ENCODE measurements around the gene SLC4A5.

Gene SLC4A5

GRCh38 chr2:74297950-74298349 is 45.3 kb downstream of the SLC4A5 start:
- H3K4me3 Mint-ChIP-seq = no peak overlapping the region
- ATAC-seq (replicated peaks; ENCODE audit: extremely low read depth, poor library complexity, severe bottlenecking) (no peak), DNase-seq (ENCODE audit: low spot score in 2 of 2) (no peak)
- H3K4me1 Mint-ChIP-seq = no peaks in the 10 kb centered on the region
- H3K27me3 Mint-ChIP-seq = no peaks in the 10 kb centered on the region
- H3K9me3 Mint-ChIP-seq = no peaks in the 10 kb centered on the region
- no peak overlapping the region for H3K27ac Mint-ChIP-seq (ENCODE audit: low read depth)
- H3K36me3 Mint-ChIP-seq (ENCODE audit: insufficient read depth) = peaks cover 2% of the 10 kb centered on the region

- H3K36me3 Mint-ChIP-seq (ENCODE audit: insufficient read depth) = peaks cover 4% of the 10 kb centered on the region
- DNase-seq (ENCODE audit: low spot score in 2 of 2) = no peak
- H3K27me3 Mint-ChIP-seq = no peaks in the 10 kb centered on the region
- no peaks in the 10 kb centered on the region for H3K9me3 Mint-ChIP-seq
- H3K27ac Mint-ChIP-seq (ENCODE audit: low read depth) = no peak overlapping the region
- no peak overlapping the region for H3K4me3 Mint-ChIP-seq
- ATAC-seq (replicated peaks; ENCODE audit: extremely low read depth, poor library complexity, severe bottlenecking) = no peak
- peaks cover under 1% of the 10 kb centered on the region for H3K4me1 Mint-ChIP-seq
Measured at GRCh38 chr2:74297391-74297790, 45.8 kb downstream of the SLC4A5 start.

GRCh38 chr2:74293191-74293991 is 49.8 kb downstream of the SLC4A5 start:
- Mint-ChIP-seq H3K36me3 (ENCODE audit: insufficient read depth) (peaks cover 15% of the 10 kb centered on the region), H3K27ac (ENCODE audit: low read depth) (peak overlapping the region; percentile 5), H3K9me3 (no peaks in the 10 kb centered on the region), H3K4me1 (peaks cover 14% of the 10 kb centered on the region), H3K4me3 (no peak overlapping the region), H3K27me3 (no peaks in the 10 kb centered on the region)
- ATAC-seq (replicated peaks; ENCODE audit: extremely low read depth, poor library complexity, severe bottlenecking) (no peak), DNase-seq (ENCODE audit: low spot score in 2 of 2) (no peak)

DNA sequence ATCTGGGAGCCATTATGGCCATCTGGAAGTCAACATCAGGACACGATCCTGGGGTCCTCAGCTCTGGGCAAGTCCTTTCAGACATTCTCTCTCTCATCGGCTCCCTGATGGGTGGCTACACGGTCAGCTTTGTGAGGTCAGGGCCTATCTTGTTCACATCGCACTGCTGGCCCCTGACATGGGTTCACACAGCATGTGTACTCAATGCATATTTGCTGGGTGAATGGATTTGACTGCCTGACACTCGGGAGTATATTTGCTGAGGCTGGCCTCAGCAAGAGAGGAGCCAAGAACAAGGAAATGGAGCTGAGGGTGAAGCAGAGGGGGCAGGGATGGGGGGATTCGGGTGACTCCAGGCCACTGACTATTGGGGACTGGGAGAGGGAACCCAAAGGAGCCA is 50.5 kb downstream of the SLC4A5 start:
- ATAC-seq (replicated peaks; ENCODE audit: extremely low read depth, poor library complexity, severe bottlenecking) (no peak), DNase-seq (ENCODE audit: low spot score in 2 of 2) (no peak)
- no peaks in the 10 kb centered on the region for H3K9me3 Mint-ChIP-seq
- peaks cover 15% of the 10 kb centered on the region for H3K36me3 Mint-ChIP-seq (ENCODE audit: insufficient read depth)
- no peaks in the 10 kb centered on the region for H3K27me3 Mint-ChIP-seq
- no peak overlapping the region for H3K27ac Mint-ChIP-seq (ENCODE audit: low read depth)
- H3K4me1 Mint-ChIP-seq = peaks cover 14% of the 10 kb centered on the region
- H3K4me3 Mint-ChIP-seq = no peak overlapping the region

- no peak for ATAC-seq (replicated peaks; ENCODE audit: extremely low read depth, poor library complexity, severe bottlenecking)
- Mint-ChIP-seq H3K27ac (ENCODE audit: low read depth) (peak overlapping the region; percentile 61), H3K4me1 (peaks cover 14% of the 10 kb centered on the region), H3K9me3 (no peaks in the 10 kb centered on the region), H3K27me3 (no peaks in the 10 kb centered on the region), H3K36me3 (ENCODE audit: insufficient read depth) (peaks cover 15% of the 10 kb centered on the region), H3K4me3 (no peak overlapping the region)
- no peak for DNase-seq (ENCODE audit: low spot score in 2 of 2)
Measured at GRCh38 chr2:74291886-74292621, 51.2 kb downstream of the SLC4A5 start.

DNA sequence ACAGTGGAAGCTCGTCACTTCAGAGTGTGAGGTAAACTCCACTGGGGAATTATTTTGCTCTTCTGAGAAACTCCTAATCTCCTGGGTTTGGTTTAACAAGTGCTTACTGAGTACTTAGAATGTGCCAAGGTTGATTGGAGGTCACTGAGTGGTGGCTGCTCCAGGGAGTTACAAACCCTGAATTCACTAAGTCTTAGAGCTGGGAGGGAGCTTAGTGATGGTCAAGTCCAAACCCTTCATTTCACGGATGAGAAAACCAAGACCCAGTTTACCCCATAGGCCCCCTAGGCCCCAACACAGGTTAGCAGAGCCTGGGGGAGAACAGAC is 52.0 kb downstream of the SLC4A5 start:
- H3K27ac Mint-ChIP-seq (ENCODE audit: low read depth) = peak overlapping the region; percentile 96
- DNase-seq (ENCODE audit: low spot score in 2 of 2) (no peak), ATAC-seq (replicated peaks; ENCODE audit: extremely low read depth, poor library complexity, severe bottlenecking) (no peak)
- peaks cover 15% of the 10 kb centered on the region for H3K36me3 Mint-ChIP-seq (ENCODE audit: insufficient read depth)
- H3K27me3 Mint-ChIP-seq = no peaks in the 10 kb centered on the region
- H3K4me1 Mint-ChIP-seq = peaks cover 14% of the 10 kb centered on the region
- H3K4me3 Mint-ChIP-seq = peak overlapping the region; percentile 67
- no peaks in the 10 kb centered on the region for H3K9me3 Mint-ChIP-seq

DNA sequence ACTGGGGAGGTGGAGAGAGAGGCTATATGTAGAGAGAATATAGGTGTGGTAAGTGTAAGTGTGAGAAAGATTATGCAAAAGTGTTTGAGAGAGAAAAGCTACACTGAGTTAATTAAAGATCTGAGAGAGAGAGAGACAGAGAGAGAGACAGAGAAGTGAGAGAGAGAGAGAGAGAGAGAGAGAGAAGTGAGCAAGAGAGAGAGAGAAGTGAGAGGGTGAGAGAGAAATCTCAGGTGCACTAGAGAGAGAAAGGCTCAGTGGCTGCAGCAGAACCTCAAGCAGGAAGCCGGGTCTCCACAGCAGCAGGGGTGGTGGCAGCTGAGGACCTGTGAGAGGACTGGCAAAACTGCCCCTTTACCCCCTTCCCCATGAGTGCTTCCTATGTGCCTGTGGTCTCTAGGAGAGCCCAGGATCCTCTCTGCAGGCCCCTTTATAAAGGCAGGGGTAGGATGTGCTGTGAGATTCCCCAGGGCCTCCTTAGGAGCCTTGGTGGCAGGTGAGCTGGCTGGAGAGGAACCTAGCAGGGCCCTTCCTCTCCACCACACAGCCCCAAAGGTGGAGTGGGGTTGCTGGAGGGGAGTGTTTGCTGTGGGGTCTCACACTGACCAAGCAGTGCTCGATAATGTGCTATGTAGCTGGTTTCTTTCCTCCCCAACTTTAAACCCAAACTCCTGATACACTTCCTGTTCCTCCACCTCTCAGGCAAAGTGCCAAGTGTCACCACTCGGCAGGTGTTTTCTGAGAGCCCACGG is 52.6 kb downstream of the SLC4A5 start:
- Mint-ChIP-seq H3K36me3 (ENCODE audit: insufficient read depth) (peaks cover 15% of the 10 kb centered on the region), H3K4me1 (peaks cover 14% of the 10 kb centered on the region), H3K4me3 (peak overlapping the region; percentile 67), H3K9me3 (no peaks in the 10 kb centered on the region), H3K27ac (ENCODE audit: low read depth) (peak overlapping the region; percentile 96), H3K27me3 (no peaks in the 10 kb centered on the region)
- DNase-seq (ENCODE audit: low spot score in 2 of 2) (peak in 1 of 2 donors; percentile 41), ATAC-seq (replicated peaks; ENCODE audit: extremely low read depth, poor library complexity, severe bottlenecking) (peak; percentile 88)

DNA sequence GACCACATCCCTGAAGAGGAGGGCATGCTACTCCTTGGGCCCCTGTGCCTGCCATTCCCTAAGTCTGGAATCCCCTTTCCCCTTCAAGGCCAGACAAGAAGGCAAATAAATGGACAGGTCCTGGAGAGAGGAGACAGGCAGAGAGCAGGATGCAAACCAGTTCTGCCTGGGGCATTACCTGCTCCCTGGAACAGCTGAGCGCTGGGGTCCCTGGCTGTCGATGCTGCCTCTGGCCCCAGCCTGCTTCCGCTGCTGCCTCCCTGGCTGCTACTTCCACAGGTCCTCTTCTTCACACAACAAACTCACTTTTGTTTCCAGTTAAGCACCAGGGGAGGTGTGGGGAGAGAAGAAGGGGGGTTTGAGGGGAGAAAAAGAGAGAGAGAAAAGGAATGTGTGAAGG is 53.1 kb downstream of the SLC4A5 start:
- Mint-ChIP-seq H3K36me3 (ENCODE audit: insufficient read depth) (peaks cover 15% of the 10 kb centered on the region), H3K4me1 (peaks cover 14% of the 10 kb centered on the region), H3K27ac (ENCODE audit: low read depth) (peak overlapping the region; percentile 96), H3K4me3 (peak overlapping the region; percentile 67), H3K9me3 (no peaks in the 10 kb centered on the region), H3K27me3 (no peaks in the 10 kb centered on the region)
- no peak for ATAC-seq (replicated peaks; ENCODE audit: extremely low read depth, poor library complexity, severe bottlenecking)
- peak in 1 of 2 donors; percentile 12 for DNase-seq (ENCODE audit: low spot score in 2 of 2)

DNA sequence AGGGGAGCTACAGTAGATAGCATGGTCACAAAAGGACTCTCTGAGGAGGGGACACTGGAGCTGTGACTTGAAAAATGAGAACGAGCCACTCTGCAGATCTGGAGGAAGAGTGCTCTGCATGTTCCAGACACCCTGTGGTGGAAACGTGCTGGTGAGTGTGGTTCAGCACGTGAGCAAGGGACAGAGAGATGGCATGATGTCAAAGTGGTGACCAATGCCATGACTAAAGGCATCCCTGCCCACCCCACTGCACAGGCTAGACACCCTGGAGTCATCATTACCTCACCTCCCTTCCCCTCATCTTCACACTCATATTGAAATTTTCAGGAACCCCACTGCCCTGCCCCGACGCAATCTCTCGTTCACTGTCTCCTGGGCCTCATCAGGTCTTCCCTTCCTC is 56.5 kb downstream of the SLC4A5 start:
- Mint-ChIP-seq H3K36me3 (ENCODE audit: insufficient read depth) (peaks cover 13% of the 10 kb centered on the region), H3K9me3 (no peaks in the 10 kb centered on the region), H3K4me3 (no peak overlapping the region), H3K27me3 (no peaks in the 10 kb centered on the region), H3K4me1 (peaks cover 10% of the 10 kb centered on the region), H3K27ac (ENCODE audit: low read depth) (no peak overlapping the region)
- ATAC-seq (replicated peaks; ENCODE audit: extremely low read depth, poor library complexity, severe bottlenecking) (no peak), DNase-seq (ENCODE audit: low spot score in 2 of 2) (no peak)

DNA sequence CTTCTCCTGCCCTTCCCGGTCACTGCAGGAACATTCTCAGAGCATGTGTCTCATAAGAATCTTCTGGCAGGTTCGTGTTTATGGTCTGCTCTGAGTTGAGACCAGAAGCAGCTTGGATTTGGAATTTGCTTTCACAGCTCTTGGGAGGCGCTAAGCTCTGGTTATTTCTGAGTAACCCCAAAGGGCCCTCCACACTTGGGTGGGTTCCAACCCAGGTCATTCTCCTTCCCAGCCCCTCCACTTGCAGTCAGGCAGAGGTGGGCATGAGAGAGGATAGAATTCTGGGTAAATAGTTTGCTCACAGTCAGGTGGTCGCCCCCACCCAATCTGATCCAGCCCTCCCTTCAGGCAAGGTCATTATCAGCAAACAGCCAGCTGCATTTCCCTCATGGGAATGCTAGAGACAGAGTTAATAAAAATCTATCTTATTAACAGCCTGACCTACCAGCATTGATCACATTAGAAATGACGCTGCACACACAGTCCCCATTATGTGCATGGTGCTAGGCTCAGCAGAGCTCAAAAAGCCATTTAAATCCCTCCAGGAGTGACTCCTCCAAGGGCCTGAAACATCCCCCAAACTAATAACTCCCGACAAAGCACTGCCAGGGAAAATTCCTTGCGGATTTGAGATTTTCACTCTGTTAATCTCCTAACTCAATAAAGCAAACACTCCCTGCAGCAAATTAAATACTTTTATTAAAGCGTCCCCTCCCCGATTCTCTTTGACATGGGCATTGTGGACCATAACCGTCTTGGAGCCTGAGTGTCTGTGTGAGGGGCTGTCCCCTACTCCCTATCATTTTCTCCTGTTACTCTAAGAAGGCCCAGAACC is 61.9 kb downstream of the SLC4A5 start:
- H3K9me3 Mint-ChIP-seq = no peaks in the 10 kb centered on the region
- DNase-seq (ENCODE audit: low spot score in 2 of 2) (no peak), ATAC-seq (replicated peaks; ENCODE audit: extremely low read depth, poor library complexity, severe bottlenecking) (no peak)
- no peaks in the 10 kb centered on the region for H3K27me3 Mint-ChIP-seq
- H3K36me3 Mint-ChIP-seq (ENCODE audit: insufficient read depth) = no peaks in the 10 kb centered on the region
- H3K27ac Mint-ChIP-seq (ENCODE audit: low read depth) = no peak overlapping the region
- no peaks in the 10 kb centered on the region for H3K4me1 Mint-ChIP-seq
- H3K4me3 Mint-ChIP-seq = no peak overlapping the region

- Mint-ChIP-seq H3K9me3 (no peaks in the 10 kb centered on the region), H3K4me3 (no peak overlapping the region), H3K4me1 (no peaks in the 10 kb centered on the region), H3K27ac (ENCODE audit: low read depth) (no peak overlapping the region), H3K27me3 (no peaks in the 10 kb centered on the region), H3K36me3 (ENCODE audit: insufficient read depth) (no peaks in the 10 kb centered on the region)
- DNase-seq (ENCODE audit: low spot score in 2 of 2) (no peak), ATAC-seq (replicated peaks; ENCODE audit: extremely low read depth, poor library complexity, severe bottlenecking) (no peak)
Measured at GRCh38 chr2:74278694-74279093, 64.5 kb downstream of the SLC4A5 start.

DNA sequence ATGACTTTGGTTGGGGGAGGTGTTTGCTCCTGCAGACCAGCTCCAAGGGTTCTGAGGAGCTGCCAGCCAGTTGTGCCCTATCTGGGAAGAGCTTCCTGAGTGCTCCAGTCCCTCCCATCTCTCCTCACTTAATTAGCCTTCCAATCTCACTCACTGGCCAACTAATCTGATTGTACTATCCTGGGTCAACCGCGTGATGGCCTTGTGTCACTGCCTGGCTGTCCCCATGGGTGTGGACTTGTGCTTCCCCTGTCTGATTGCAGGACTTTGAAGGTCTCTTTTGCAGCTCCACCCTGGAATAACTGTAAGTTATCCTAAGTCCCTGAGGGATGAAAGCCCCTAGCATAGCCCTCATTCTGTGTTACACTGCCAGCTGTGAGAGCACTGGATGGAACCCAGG is 65.0 kb downstream of the SLC4A5 start:
- no peaks in the 10 kb centered on the region for H3K36me3 Mint-ChIP-seq (ENCODE audit: insufficient read depth)
- no peaks in the 10 kb centered on the region for H3K9me3 Mint-ChIP-seq
- DNase-seq (ENCODE audit: low spot score in 2 of 2) (no peak), ATAC-seq (replicated peaks; ENCODE audit: extremely low read depth, poor library complexity, severe bottlenecking) (no peak)
- no peaks in the 10 kb centered on the region for H3K27me3 Mint-ChIP-seq
- H3K4me1 Mint-ChIP-seq = no peaks in the 10 kb centered on the region
- no peak overlapping the region for H3K27ac Mint-ChIP-seq (ENCODE audit: low read depth)
- no peak overlapping the region for H3K4me3 Mint-ChIP-seq
